MCF 10A (cell line): ENCODE measurements around the gene UPK2. TPM values are rescaled to one million over a fixed set of nuclear protein-coding genes. Genes with fewer than 3 reads are reported as not detected.
A peak's percentile ranks its signal among the peaks of the same experiment; 100 is the strongest.

ENCODE experiments used
- BruUV-seq: library from RNA; stranded (reverse); fragments of 400-500 nt; replicated peaks from 2 replicates; lab custom pipeline; 2021; lab: Mats Ljungman, UMichigan
- CTCF ChIA-PET: fragments of 300-600 bp; sonication (Branson Sonifier 250); formaldehyde crosslinking; extraction: SDS; loops from one replicate; lab custom pipeline; 2021; ENCODE audit warnings: antibody characterized with exemption, inconsistent platforms; lab: Yijun Ruan, JAX
- POLR2A ChIA-PET: fragments of 300-600, 350-650 bp; sonication (Branson Sonifier 250); formaldehyde crosslinking; extraction: SDS; loops from one replicate; lab custom pipeline; 2020; ENCODE audit warnings: antibody characterized with exemption, inconsistent platforms; lab: Yijun Ruan, JAX
- DNase-seq: peaks from one replicate; pipeline ENCODE4 v3.0.0-alpha.2; 2018; ENCODE audit not compliant: unreplicated experiment
- H3K27ac Mint-ChIP-seq: one replicate; pipeline ENCODE4 v1.8.0; 2022; ENCODE audit warnings: mild to moderate bottlenecking, low read depth, mixed read lengths; ENCODE audit not compliant: unreplicated experiment
- H3K27me3 Mint-ChIP-seq: one replicate; pipeline ENCODE4 v1.8.0; 2022; ENCODE audit warnings: mixed read lengths; ENCODE audit not compliant: insufficient read depth, unreplicated experiment
- H3K36me3 Mint-ChIP-seq: one replicate; pipeline ENCODE4 v1.8.0; 2022; ENCODE audit warnings: mild to moderate bottlenecking, moderate library complexity, mixed read lengths; ENCODE audit not compliant: insufficient read depth, unreplicated experiment
- H3K4me1 Mint-ChIP-seq: one replicate; pipeline ENCODE4 v1.8.0; 2022; ENCODE audit warnings: mixed read lengths; ENCODE audit not compliant: insufficient read depth, unreplicated experiment
- H3K4me3 Mint-ChIP-seq: one replicate; pipeline ENCODE4 v1.8.0; 2022; ENCODE audit warnings: mild to moderate bottlenecking, moderate library complexity, mixed read lengths; ENCODE audit not compliant: unreplicated experiment
- H3K9me3 Mint-ChIP-seq: one replicate; pipeline ENCODE4 v1.8.0; 2022; ENCODE audit warnings: mixed read lengths; ENCODE audit not compliant: unreplicated experiment
- intact Hi-C: fragments of 100-400 bp; cut with micrococcal nuclease; formaldehyde crosslinking; loops from 2 replicates; pipeline ENCODE4 v1.14.1; 2022
- total RNA-seq: library from RNA; stranded (reverse); gene quantifications from 2 replicates; pipeline ENCODE4 v1.2.3, GENCODE V29; 2022
- TF ChIP-seq, protein P1 (sequence below): fragments of 200-600 bp; IDR thresholded peaks from one replicate; pipeline ENCODE4 v1.8.0; 2022; ENCODE audit warnings: antibody characterized with exemption, mild to moderate bottlenecking; ENCODE audit not compliant: unreplicated experiment

The UPK2 gene
- total RNA-seq, 1 experiment from 2014 or later = not detected

DNA sequence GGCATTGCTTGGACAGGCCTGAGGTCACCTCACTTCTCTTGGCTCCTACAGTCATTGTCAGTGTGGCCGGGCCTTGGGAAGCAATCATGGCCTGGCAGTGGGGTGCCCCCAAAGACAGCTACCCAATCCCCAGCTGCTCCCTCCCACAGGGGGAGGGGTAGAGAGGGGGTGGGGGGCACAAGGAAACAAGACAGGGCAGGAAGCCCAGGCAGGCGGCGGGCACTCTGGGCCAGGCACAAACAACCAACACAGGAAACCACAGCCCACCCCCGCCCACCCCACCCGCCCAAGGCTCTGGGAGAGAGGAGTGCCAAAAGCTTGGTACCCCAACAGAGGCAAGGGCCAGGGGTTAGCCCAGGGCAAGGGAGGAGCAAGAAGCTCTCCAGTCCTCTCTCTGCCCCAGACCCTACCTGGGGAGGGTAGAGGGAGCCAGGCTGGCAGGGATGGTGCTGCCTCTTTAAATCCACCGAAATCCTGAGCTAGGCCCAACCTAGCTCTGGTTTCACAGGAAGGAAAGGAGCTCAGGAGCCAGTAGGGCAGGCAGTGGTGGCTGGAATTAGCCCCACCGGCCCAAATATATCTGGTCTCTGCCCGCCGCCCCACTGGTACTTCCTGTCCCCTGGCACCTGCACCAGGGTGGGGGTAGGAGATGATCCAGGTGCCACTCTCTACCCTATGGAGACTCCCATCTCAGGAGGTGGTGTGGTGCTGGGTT, 42.5 kb upstream of the UPK2 start:
- Mint-ChIP-seq H3K4me3 (peak overlapping the region; percentile 79), H3K4me1 (peaks cover 70% of the 10 kb centered on the region), H3K27ac (peak overlapping the region; percentile 98), H3K36me3 (peaks cover 20% of the 10 kb centered on the region), H3K27me3 (no peaks in the 10 kb centered on the region), H3K9me3 (no peaks in the 10 kb centered on the region)
- CTCF ChIA-PET = interaction anchor here (0.6 to 2.9 kb wide), 6 partner anchors 94 to 1223 kb away, joined by 3 to 13 read pairs (median 3); no protein-coding TSS in a partner anchor
- TF ChIP-seq, protein P1, sequence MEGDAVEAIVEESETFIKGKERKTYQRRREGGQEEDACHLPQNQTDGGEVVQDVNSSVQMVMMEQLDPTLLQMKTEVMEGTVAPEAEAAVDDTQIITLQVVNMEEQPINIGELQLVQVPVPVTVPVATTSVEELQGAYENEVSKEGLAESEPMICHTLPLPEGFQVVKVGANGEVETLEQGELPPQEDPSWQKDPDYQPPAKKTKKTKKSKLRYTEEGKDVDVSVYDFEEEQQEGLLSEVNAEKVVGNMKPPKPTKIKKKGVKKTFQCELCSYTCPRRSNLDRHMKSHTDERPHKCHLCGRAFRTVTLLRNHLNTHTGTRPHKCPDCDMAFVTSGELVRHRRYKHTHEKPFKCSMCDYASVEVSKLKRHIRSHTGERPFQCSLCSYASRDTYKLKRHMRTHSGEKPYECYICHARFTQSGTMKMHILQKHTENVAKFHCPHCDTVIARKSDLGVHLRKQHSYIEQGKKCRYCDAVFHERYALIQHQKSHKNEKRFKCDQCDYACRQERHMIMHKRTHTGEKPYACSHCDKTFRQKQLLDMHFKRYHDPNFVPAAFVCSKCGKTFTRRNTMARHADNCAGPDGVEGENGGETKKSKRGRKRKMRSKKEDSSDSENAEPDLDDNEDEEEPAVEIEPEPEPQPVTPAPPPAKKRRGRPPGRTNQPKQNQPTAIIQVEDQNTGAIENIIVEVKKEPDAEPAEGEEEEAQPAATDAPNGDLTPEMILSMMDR = no peak
- BruUV-seq = no TSS peak
- intact Hi-C loops = loop anchor here (5.0 kb wide), 1 partner anchor 104 kb away; the partner anchor contains the start of genes RPS25 and TRAPPC4
- POLR2A ChIA-PET = interaction anchor here (0.9 to 4.3 kb wide), 3 partner anchors 189 to 292 kb away, joined by 3 to 21 read pairs (median 4); partner anchors contain the start of gene DPAGT1
- peak; percentile 59 for DNase-seq

DNA sequence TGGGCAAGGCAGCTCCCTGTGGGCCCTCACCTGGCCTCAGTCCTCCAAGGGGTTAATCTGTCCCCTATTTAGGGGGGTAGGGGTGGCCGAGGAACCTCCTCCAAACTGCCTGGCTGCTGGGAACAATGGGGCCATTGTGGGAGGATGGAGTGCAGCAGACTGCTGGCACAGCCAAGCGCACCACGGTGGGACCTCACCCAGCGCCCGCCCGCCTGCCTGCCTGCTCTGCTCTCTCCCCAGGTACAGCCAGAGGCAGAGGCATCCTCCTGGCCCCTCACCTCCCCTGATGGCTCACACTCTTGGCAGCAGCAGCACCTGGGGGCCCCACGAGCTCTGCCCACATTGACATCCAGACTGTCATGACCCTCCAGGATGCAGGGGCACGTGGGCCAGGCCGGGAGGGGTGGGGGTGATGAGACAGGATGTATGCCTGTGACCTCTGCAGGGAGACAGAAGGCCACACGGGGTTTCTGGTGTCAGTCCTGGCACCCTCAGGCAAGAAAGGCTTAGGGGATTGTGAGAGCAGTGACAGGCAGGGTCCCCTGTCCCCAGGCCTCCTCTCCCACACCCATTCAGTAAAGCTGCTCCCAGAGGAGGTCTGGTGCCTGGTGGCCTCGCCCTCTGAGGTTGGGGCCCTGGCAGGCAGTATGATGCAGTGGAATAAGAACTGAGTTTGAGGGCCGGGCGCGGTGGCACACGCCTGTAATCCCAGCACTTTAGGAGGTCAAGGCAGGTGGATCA, 41.8 kb upstream of the UPK2 start:
- H3K27ac Mint-ChIP-seq = peak overlapping the region; percentile 98
- H3K36me3 Mint-ChIP-seq = peaks cover 20% of the 10 kb centered on the region
- TF ChIP-seq, protein P1 = no peak
- no peaks in the 10 kb centered on the region for H3K9me3 Mint-ChIP-seq
- DNase-seq = no peak
- H3K4me3 Mint-ChIP-seq = peak overlapping the region; percentile 31
- ChIA-PET POLR2A (interaction anchor here (1.4 to 4.3 kb wide), 2 partner anchors 188 to 222 kb away, joined by 4 to 21 read pairs; partner anchors contain the start of gene DPAGT1), CTCF (interaction anchor here (1.2 kb wide), 1 partner anchor 1222 kb away, joined by 3 read pairs; no protein-coding TSS in a partner anchor)
- H3K4me1 Mint-ChIP-seq = peaks cover 66% of the 10 kb centered on the region
- no peaks in the 10 kb centered on the region for H3K27me3 Mint-ChIP-seq
- no TSS peak for BruUV-seq
- intact Hi-C loops = loop anchor here (5.0 kb wide), 1 partner anchor 103 kb away; the partner anchor contains the start of genes RPS25 and TRAPPC4

GRCh38 chr11:118914987-118915386, 41.1 kb upstream of the UPK2 start:
- DNase-seq = no peak
- H3K4me1 Mint-ChIP-seq = peaks cover 67% of the 10 kb centered on the region
- TF ChIP-seq, protein P1 = no peak
- CTCF ChIA-PET = interaction anchor here (1.2 kb wide), 1 partner anchor 1222 kb away, joined by 3 read pairs; no protein-coding TSS in a partner anchor
- POLR2A ChIA-PET = no interaction called here
- H3K4me3 Mint-ChIP-seq = no peak overlapping the region
- no peaks in the 10 kb centered on the region for H3K27me3 Mint-ChIP-seq
- intact Hi-C loops = loop anchor here (5.0 kb wide), 1 partner anchor 102 kb away; the partner anchor contains the start of genes RPS25 and TRAPPC4
- BruUV-seq = no TSS peak
- H3K27ac Mint-ChIP-seq = peak overlapping the region; percentile 98
- H3K36me3 Mint-ChIP-seq = peaks cover 20% of the 10 kb centered on the region
- no peaks in the 10 kb centered on the region for H3K9me3 Mint-ChIP-seq

DNA sequence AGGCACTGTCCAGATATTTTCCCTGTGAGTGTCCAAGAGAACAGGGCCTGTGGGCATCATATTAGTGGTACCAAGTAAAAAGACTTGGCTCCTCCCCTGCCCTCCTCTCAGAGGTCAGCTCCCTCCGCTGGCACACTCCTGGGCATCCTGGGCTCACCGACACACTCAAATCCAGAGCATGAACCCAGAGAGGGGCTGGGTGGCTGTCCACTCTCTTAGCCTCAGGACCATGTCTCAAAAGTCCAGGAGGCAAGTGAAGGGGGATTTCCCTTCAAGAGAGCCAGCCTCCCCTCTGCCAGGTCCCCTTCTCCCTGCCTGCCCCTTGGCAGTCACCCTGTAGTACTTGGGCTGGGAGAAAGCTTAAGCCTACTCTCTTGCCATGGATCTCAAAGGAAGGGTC, 40.7 kb upstream of the UPK2 start:
- CTCF ChIA-PET = no interaction called here
- peak overlapping the region; percentile 98 for H3K27ac Mint-ChIP-seq
- H3K36me3 Mint-ChIP-seq = peaks cover 20% of the 10 kb centered on the region
- no peak overlapping the region for H3K4me3 Mint-ChIP-seq
- intact Hi-C loops = no loop called here
- H3K9me3 Mint-ChIP-seq = no peaks in the 10 kb centered on the region
- TF ChIP-seq, protein P1 = no peak
- H3K27me3 Mint-ChIP-seq = no peaks in the 10 kb centered on the region
- POLR2A ChIA-PET = no interaction called here
- no TSS peak for BruUV-seq
- peaks cover 70% of the 10 kb centered on the region for H3K4me1 Mint-ChIP-seq
- no peak for DNase-seq
